Stimulated activated CD8-positive, alpha-beta memory T cell treated with anti-CD3 and anti-CD28 coated beads, Interleukin-7, amount 100 ng/mL, for 1 hour (primary cell): ENCODE measurements around the gene EFCAB14.
"Not testable (repeated sequence)": the region's sequence is repeated elsewhere in the genome, so short reads cannot be mapped to it uniquely, and the experiment has no call there.

Experiments used
- DNase-seq, 2 donors: peaks; one replicate each; pipeline ENCODE4 v3.0.0-alpha.2; 2020; ENCODE audit warnings: low read depth in 2 of 2

The EFCAB14 gene

GRCh38 chr1:46718727-46719622 lies at the start of gene EFCAB14:
EFCAB14 (minus strand) TSS chr1:46719114; CDS start chr1:46718087, 1,027 bp downstream.
- peak; percentile 99 for DNase-seq

GRCh38 chr1:46768445-46768844 lies 49.5 kb upstream of the EFCAB14 start:
- no peak for DNase-seq

GRCh38 chr1:46767649-46768282 lies 48.9 kb upstream of the EFCAB14 start:
- DNase-seq, result no peak

GRCh38 chr1:46764402-46764801 lies 45.5 kb upstream of the EFCAB14 start:
- DNase-seq, result no peak

GRCh38 chr1:46761740-46762139 lies 42.8 kb upstream of the EFCAB14 start:
- no peak for DNase-seq

GRCh38 chr1:46760558-46761166 lies 41.7 kb upstream of the EFCAB14 start:
- DNase-seq, result no peak

GRCh38 chr1:46757956-46758528 lies 39.1 kb upstream of the EFCAB14 start:
- no peak for DNase-seq

GRCh38 chr1:46757247-46757955 lies 38.5 kb upstream of the EFCAB14 start:
- no peak for DNase-seq

- no peak for DNase-seq
Measured at GRCh38 chr1:46755121-46755520, 36.2 kb upstream of the EFCAB14 start.

GRCh38 chr1:46754707-46755106 lies 35.8 kb upstream of the EFCAB14 start:
- DNase-seq, result not testable (repeated sequence)

- DNase-seq, result no peak
Measured at GRCh38 chr1:46753985-46754384, 35.1 kb upstream of the EFCAB14 start.

GRCh38 chr1:46749921-46750404 lies 31.0 kb upstream of the EFCAB14 start:
- no peak for DNase-seq

- DNase-seq, result no peak
Measured at GRCh38 chr1:46749404-46749803, 30.5 kb upstream of the EFCAB14 start.

- no peak for DNase-seq
Measured at GRCh38 chr1:46747683-46748288, 28.9 kb upstream of the EFCAB14 start.

GRCh38 chr1:46742069-46742468 lies 23.2 kb upstream of the EFCAB14 start:
- no peak for DNase-seq

- no peak for DNase-seq
Measured at GRCh38 chr1:46735708-46736324, 16.9 kb upstream of the EFCAB14 start.

GRCh38 chr1:46728327-46728873 lies 9.5 kb upstream of the EFCAB14 start:
- DNase-seq, result not testable (repeated sequence)

- DNase-seq, result no peak
Measured at GRCh38 chr1:46725736-46726108, 6.8 kb upstream of the EFCAB14 start.

- peak; percentile 36 to 46 for DNase-seq
Measured at GRCh38 chr1:46724991-46725735, 6.2 kb upstream of the EFCAB14 start.

GRCh38 chr1:46723901-46724300 lies 5.0 kb upstream of the EFCAB14 start:
- DNase-seq, result no peak
